PFSK-1 (cell line): Measurements from ENCODE around the gene PCBP3.

Experiments used
- FOXP2 ChIP-seq: optimal IDR thresholded peaks from 2 replicates; pipeline ENCODE3; 2011; ENCODE audit warnings: borderline replicate concordance, control low read depth, inconsistent platforms; ENCODE audit not compliant: insufficient read depth; ENCODE audit errors: extremely low read length, extremely low read depth
- POLR2AphosphoS5 ChIP-seq: IDR thresholded peaks from 2 replicates; pipeline ENCODE4 v1.6.1; 2012; ENCODE audit warnings: low read depth, mild to moderate bottlenecking, control low read depth, low read length, moderate library complexity
- REST ChIP-seq, 2 experiments: IDR thresholded peaks; 2 replicates each; pipeline versions ENCODE4 v1.6.1 to v1.8.0; 2011 to 2012; ENCODE audit warnings: low read depth in 2 of 2, low read length in 2 of 2, control low read depth in 1 of 2, inconsistent platforms in 1 of 2, mild to moderate bottlenecking in 1 of 2, moderate library complexity in 1 of 2; ENCODE audit not compliant: insufficient read depth in 1 of 2
- SIN3A ChIP-seq: IDR thresholded peaks from 2 replicates; pipeline ENCODE4 v1.6.1; 2012; ENCODE audit warnings: mild to moderate bottlenecking, low read length, moderate library complexity, borderline replicate concordance; ENCODE audit not compliant: insufficient read depth
- TAF1 ChIP-seq: IDR thresholded peaks from 2 replicates; pipeline ENCODE4 v1.6.1; 2012; ENCODE audit warnings: low read length, control low read depth, borderline replicate concordance; ENCODE audit not compliant: insufficient read depth

PCBP3 gene

GRCh38 chr21:45834821-45835293 lies 191.3 kb downstream of the PCBP3 start:
- TF ChIP-seq FOXP2 (no peak), SIN3A (no peak), TAF1 (no peak), POLR2AphosphoS5 (no peak), REST (IDR thresholded peaks at IDR 0.05; ENCODE audit: insufficient read depth in 1 of 2, low read depth in 2 of 2, low read length in 2 of 2) (no peak)

GRCh38 chr21:45835301-45836267 lies 192.1 kb downstream of the PCBP3 start:
- TF ChIP-seq SIN3A (no peak), TAF1 (no peak), REST (IDR thresholded peaks at IDR 0.05; ENCODE audit: insufficient read depth in 1 of 2, low read depth in 2 of 2, low read length in 2 of 2) (no peak), POLR2AphosphoS5 (no peak), FOXP2 (no peak)

- TF ChIP-seq POLR2AphosphoS5 = no peak
- TF ChIP-seq TAF1 = no peak
- TF ChIP-seq SIN3A = no peak
- TF ChIP-seq FOXP2 = no peak
- TF ChIP-seq REST (IDR thresholded peaks at IDR 0.05; ENCODE audit: insufficient read depth in 1 of 2, low read depth in 2 of 2, low read length in 2 of 2) = no peak
These were observed 192.7 kb downstream of the PCBP3 start for GRCh38 chr21:45836268-45836655.

- TF ChIP-seq REST (IDR thresholded peaks at IDR 0.05; ENCODE audit: insufficient read depth in 1 of 2, low read depth in 2 of 2, low read length in 2 of 2) (no peak), POLR2AphosphoS5 (no peak), FOXP2 (no peak), TAF1 (no peak), SIN3A (no peak)
These were observed 193.5 kb downstream of the PCBP3 start for GRCh38 chr21:45836694-45837670.
